Measurements from ENCODE around the gene SERPINE1.

- TF ChIP-seq, protein P1, sequence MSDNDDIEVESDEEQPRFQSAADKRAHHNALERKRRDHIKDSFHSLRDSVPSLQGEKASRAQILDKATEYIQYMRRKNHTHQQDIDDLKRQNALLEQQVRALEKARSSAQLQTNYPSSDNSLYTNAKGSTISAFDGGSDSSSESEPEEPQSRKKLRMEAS (IDR thresholded peaks at IDR 0.05), result peak; percentile 68; the same call in 1 of the 2 replicates
- no peak for TF ChIP-seq CREB1 (IDR thresholded peaks at IDR 0.05; ENCODE audit: low read depth)
- TF ChIP-seq FOXM1 (IDR thresholded peaks at IDR 0.05; ENCODE audit: borderline replicate concordance, low read depth), result no peak
- TF ChIP-seq TAF1 (IDR thresholded peaks at IDR 0.05; ENCODE audit: low read depth), result no peak
- TF ChIP-seq RAD21 (IDR thresholded peaks at IDR 0.05; ENCODE audit: low read depth), result peak; percentile 22; the same call in 1 of the 2 replicates
- 0 out of 2 replicates have a peak, but pooled peaks have one; percentile 16 for TF ChIP-seq CEBPB (IDR thresholded peaks at IDR 0.05)
- TF ChIP-seq, protein P2, sequence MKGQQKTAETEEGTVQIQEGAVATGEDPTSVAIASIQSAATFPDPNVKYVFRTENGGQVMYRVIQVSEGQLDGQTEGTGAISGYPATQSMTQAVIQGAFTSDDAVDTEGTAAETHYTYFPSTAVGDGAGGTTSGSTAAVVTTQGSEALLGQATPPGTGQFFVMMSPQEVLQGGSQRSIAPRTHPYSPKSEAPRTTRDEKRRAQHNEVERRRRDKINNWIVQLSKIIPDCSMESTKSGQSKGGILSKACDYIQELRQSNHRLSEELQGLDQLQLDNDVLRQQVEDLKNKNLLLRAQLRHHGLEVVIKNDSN (IDR thresholded peaks at IDR 0.05), result no peak
- TF ChIP-seq YY1 (IDR thresholded peaks at IDR 0.05; ENCODE audit: low read depth), result 0 out of 2 replicates have a peak, but pooled peaks have one; percentile 59
- no peak for TF ChIP-seq EGR1 (IDR thresholded peaks at IDR 0.05)
- peak; percentile 86; the same call in 1 of the 2 replicates for TF ChIP-seq EP300 (IDR thresholded peaks at IDR 0.05; ENCODE audit: borderline replicate concordance)
- TF ChIP-seq REST (IDR thresholded peaks at IDR 0.05; ENCODE audit: low read depth), result no peak
- TF ChIP-seq NFIC (IDR thresholded peaks at IDR 0.05), result peak; percentile 90
- TF ChIP-seq TCF12 (IDR thresholded peaks at IDR 0.05; ENCODE audit: low read depth), result peak; percentile 85
- peak; percentile 84 for TF ChIP-seq TEAD4 (IDR thresholded peaks at IDR 0.05)
Measured at GRCh38 chr7:101099969-101100781, 26.7 kb upstream of the SERPINE1 start.
